HepG2 (cell line): ENCODE data around the gene TOMM20. TPM values are rescaled to one million over a fixed set of nuclear protein-coding genes. Genes with fewer than 3 reads are reported as not detected.
A peak's percentile ranks its signal among the peaks of the same experiment; 100 is the strongest.

Experiments used
- CEBPB ChIP-seq: IDR thresholded peaks from 2 replicates; pipeline ENCODE4 v1.6.1; 2011; ENCODE audit warnings: low read depth, low read length, improper control_type of control experiment, borderline replicate concordance
- ESRRA ChIP-seq: sonication (generic); formaldehyde crosslinking; IDR thresholded peaks from 2 replicates; pipeline ENCODE4 v1.5.1; 2020; ENCODE audit warnings: mild to moderate bottlenecking, low read depth, missing genetic modification reagents
- TBL1XR1 ChIP-seq: fragments of 150-350 bp; IDR thresholded peaks from 2 replicates; pipeline ENCODE4 v1.6.1; 2014; ENCODE audit warnings: borderline replicate concordance, low read length; ENCODE audit not compliant: partially characterized antibody
- TGIF2 ChIP-seq: IDR thresholded peaks from 2 replicates; pipeline ENCODE4 v1.6.1; 2016; ENCODE audit warnings: control low read depth, missing compliant biosample characterization
- ZFP36L1 ChIP-seq: sonication (generic); formaldehyde crosslinking; IDR thresholded peaks from 2 replicates; pipeline ENCODE4 v1.8.0; 2022; ENCODE audit warnings: mild to moderate bottlenecking, missing genetic modification reagents, moderate library complexity
- ZFX ChIP-seq: sonication (generic); formaldehyde crosslinking; IDR thresholded peaks from 2 replicates; pipeline ENCODE4 v1.4.0; 2020; ENCODE audit warnings: mild to moderate bottlenecking, low read depth, missing genetic modification reagents, moderate library complexity
- ZNF781 ChIP-seq: sonication (generic); formaldehyde crosslinking; IDR thresholded peaks from 2 replicates; pipeline ENCODE4 v1.5.1; 2020; ENCODE audit warnings: borderline replicate concordance, mild to moderate bottlenecking, missing genetic modification reagents; ENCODE audit errors: not compliant biosample characterization
- polyA plus RNA-seq, 8 experiments: library from polyadenylated mRNA; depleted of rRNA in 3 of 8; stranded (reverse) in 7 of 8; unstranded in 1 of 8; fragments of >200 nt; fragmentation: Illumina TruSeq in 4 of 8; extraction: Trizol in 4 of 8; gene quantifications; 2 replicates each; pipeline versions ENCODE4 v1.2.1 to v1.2.3, GENCODE V29; 2011 to 2016; ENCODE audit warnings: low read depth in 4 of 8, missing spikeins in 1 of 8, mixed read lengths in 1 of 8; ENCODE audit not compliant: insufficient read depth in 1 of 8
- total RNA-seq, 5 experiments: library from RNA; depleted of rRNA; stranded (reverse); fragments of >200 nt; fragmentation: Illumina TruSeq; extraction: Trizol; gene quantifications; 2 replicates each; pipeline ENCODE4 v1.2.3, GENCODE V29; 2016; ENCODE audit warnings: low read depth in 1 of 5
- TF ChIP-seq, protein P1 (sequence below): sonication (generic); formaldehyde crosslinking; IDR thresholded peaks from 2 replicates; pipeline ENCODE4 v1.5.1; 2020; ENCODE audit warnings: mild to moderate bottlenecking, missing genetic modification reagents, borderline replicate concordance
- TF ChIP-seq, protein P2 (sequence below): sonication (generic); formaldehyde crosslinking; IDR thresholded peaks from 2 replicates; pipeline ENCODE4 v1.8.0; 2022; ENCODE audit warnings: mild to moderate bottlenecking, missing genetic modification reagents
- TF ChIP-seq, protein P3 (sequence below): sonication (generic); formaldehyde crosslinking; IDR thresholded peaks from 2 replicates; pipeline ENCODE4 v1.4.0; 2020; ENCODE audit warnings: missing genetic modification reagents

The TOMM20 gene
- total and polyA plus RNA-seq, 2 of the 13 experiments (the other 11 are each of a cell fraction or from before 2014, with no cell fraction given): 153 to 376 TPM

DNA sequence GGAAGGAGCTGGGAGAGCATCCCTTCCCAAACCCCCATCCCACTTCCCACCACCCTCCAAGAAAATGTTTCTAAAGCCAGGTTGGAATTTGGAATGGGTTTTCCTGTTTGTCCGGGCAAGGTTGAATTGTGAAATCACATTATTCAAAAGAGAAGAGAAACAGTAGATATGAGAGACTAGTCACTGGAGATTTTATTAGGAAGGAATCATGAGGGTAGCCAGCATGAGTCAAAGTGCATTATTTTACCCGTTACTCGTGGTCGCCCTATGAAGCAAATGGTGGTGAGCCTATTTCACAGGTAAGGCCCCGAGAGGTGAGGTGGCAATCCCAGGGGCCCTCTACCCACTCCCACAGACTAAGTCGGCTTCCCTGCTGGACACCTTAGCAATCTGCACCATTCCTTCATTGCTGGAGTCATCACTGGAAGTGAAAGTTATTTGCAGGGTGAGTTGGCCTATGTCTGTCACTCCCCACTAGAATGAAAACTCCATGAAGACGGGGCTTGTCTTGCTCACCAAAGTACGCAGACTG lies 52.8 kb downstream of the TOMM20 start (continued):
- TF ChIP-seq, protein P1, sequence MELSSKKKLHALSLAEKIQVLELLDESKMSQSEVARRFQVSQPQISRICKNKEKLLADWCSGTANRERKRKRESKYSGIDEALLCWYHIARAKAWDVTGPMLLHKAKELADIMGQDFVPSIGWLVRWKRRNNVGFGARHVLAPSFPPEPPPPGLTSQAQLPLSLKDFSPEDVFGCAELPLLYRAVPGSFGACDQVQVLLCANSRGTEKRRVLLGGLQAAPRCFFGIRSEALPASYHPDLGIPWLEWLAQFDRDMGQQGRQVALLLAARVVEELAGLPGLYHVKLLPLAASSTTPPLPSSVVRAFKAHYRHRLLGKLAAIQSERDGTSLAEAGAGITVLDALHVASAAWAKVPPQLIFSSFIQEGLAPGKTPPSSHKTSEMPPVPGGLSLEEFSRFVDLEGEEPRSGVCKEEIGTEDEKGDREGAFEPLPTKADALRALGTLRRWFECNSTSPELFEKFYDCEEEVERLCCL (CRISPR knock-in tag): no peak
- TF ChIP-seq, protein P2, sequence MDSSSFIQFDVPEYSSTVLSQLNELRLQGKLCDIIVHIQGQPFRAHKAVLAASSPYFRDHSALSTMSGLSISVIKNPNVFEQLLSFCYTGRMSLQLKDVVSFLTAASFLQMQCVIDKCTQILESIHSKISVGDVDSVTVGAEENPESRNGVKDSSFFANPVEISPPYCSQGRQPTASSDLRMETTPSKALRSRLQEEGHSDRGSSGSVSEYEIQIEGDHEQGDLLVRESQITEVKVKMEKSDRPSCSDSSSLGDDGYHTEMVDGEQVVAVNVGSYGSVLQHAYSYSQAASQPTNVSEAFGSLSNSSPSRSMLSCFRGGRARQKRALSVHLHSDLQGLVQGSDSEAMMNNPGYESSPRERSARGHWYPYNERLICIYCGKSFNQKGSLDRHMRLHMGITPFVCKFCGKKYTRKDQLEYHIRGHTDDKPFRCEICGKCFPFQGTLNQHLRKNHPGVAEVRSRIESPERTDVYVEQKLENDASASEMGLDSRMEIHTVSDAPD: no peak
- TF ChIP-seq ZFX (CRISPR knock-in tag) (0 out of 2 replicates have a peak, but pooled peaks have one; percentile 10), ESRRA (CRISPR knock-in tag) (0 out of 2 replicates have a peak, but pooled peaks have one; percentile 12), CEBPB (peak; percentile 75), TBL1XR1 (peak; percentile 23), TGIF2 (CRISPR knock-in tag) (0 out of 2 replicates have a peak, but pooled peaks have one; percentile 11), ZNF781 (CRISPR knock-in tag) (no peak), ZFP36L1 (CRISPR knock-in tag) (no peak)
- TF ChIP-seq, protein P3, sequence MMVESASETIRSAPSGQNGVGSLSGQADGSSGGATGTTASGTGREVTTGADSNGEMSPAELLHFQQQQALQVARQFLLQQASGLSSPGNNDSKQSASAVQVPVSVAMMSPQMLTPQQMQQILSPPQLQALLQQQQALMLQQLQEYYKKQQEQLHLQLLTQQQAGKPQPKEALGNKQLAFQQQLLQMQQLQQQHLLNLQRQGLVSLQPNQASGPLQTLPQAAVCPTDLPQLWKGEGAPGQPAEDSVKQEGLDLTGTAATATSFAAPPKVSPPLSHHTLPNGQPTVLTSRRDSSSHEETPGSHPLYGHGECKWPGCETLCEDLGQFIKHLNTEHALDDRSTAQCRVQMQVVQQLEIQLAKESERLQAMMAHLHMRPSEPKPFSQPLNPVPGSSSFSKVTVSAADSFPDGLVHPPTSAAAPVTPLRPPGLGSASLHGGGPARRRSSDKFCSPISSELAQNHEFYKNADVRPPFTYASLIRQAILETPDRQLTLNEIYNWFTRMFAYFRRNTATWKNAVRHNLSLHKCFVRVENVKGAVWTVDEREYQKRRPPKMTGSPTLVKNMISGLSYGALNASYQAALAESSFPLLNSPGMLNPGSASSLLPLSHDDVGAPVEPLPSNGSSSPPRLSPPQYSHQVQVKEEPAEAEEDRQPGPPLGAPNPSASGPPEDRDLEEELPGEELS (CRISPR knock-in tag): 0 out of 2 replicates have a peak, but pooled peaks have one; percentile 31
